Coronary artery (tissue), 2 donors: ENCODE data around the gene RAB3GAP1.
"Not testable (repeated sequence)": the region's sequence is repeated elsewhere in the genome, so short reads cannot be mapped to it uniquely, and the experiment has no call there.

Experiments
- DNase-seq: peaks from one replicate; pipeline ENCODE4 v3.0.0-alpha.2; 2017; ENCODE audit warnings: low spot score
- H3K27ac ChIP-seq, 2 donors: fragments of 200-600 bp; sonication (generic); one replicate each; pipeline ENCODE4 v1.5.1; 2016 to 2019
- H3K4me3 ChIP-seq: fragments of 200-600 bp; sonication (generic); 2 replicates; pipeline ENCODE4 v1.5.1; 2016; ENCODE audit warnings: mild to moderate bottlenecking, moderate library complexity
- CTCF ChIP-seq: fragments of 200-600 bp; sonication (generic); IDR thresholded peaks from one replicate; pipeline ENCODE4 v1.5.1; 2019; ENCODE audit warnings: antibody characterized with exemption

Gene RAB3GAP1

DNA sequence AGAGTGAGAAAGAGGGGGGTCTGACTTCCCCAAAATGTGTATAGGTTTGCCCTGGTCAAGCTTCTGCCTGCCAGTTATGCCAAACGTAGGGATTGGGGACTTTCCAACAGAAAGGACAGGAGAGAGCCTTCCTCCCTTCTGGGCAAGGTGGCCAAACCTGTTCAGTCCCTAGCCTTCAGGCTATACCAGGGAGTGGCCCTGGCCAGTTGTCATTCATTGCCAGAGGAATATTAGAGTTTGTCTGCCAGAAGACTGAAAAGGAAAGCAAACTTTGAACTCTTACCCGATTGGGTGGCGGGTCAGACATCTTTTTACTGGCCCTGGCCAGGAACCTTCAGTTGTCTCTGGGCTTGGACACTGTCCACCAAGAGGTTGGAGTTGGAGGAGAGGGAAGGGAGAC is 22.1 kb downstream of the RAB3GAP1 start:
- TF ChIP-seq CTCF = no peak
- DNase-seq = no peak
- H3K27ac ChIP-seq = no peak overlapping the region
- H3K4me3 ChIP-seq = no peak overlapping the region

DNA sequence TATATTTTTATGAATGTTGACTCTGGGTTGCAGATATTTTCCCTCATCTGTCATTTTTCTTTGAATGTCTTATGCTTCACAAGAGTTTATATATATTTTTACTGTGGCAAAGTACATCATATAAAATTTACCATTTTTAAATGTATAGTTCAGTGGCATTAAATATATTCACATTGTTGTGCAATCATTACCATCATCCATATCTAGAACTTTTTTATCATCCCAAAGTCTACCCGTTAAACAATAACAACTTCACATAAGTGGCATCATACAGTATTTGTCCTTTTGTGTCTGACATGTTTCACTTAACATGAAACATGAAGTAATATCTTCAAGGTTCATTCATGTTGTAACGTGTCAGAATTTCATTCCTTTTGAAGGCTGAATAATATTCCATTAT is 24.5 kb downstream of the RAB3GAP1 start:
- DNase-seq = no peak
- Histone ChIP-seq H3K27ac (no peak overlapping the region), H3K4me3 (no peak overlapping the region)
- no peak for TF ChIP-seq CTCF

DNA sequence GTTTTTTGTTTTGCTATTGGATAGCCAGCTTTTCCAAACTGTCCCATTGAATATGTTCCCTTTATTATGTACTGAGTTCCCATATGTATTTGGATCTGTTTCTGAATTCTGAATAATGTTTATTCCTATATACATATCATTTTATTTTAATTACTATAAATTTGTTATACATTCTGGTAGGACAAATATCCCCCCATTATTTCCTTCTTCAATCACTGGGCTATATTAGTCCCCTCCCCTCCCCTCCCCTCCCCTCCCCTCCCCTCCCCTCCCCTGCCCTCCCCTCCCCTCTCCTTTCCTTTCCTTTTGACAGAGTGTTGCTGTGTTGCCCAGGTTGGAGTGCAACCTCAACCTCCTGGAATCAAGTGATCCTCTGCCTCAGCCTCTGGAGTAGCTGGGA is 26.3 kb downstream of the RAB3GAP1 start:
- DNase-seq = no peak
- no peak overlapping the region for H3K4me3 ChIP-seq
- no peak for TF ChIP-seq CTCF
- no peak overlapping the region for H3K27ac ChIP-seq

DNA sequence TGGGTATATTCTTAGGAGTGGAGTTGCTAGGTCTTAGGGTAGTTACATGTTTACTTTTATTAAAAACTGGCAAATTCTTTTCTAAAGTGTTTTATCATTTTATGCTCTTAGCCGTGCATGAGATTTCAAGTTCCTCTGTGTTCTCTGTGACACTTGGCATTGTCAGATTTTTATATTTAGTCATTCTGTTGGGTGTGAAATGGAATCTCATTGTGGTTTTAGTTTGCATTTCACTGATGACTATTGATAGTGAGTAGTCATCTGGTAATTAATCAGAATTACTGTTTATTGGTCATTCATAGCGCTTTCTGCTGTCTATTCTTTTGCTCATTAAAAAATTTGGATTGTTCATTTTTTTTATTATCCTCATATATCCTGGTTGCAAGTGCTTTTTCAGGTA is 34.1 kb downstream of the RAB3GAP1 start:
- Histone ChIP-seq H3K27ac (no peak overlapping the region), H3K4me3 (no peak overlapping the region)
- no peak for DNase-seq
- no peak for TF ChIP-seq CTCF

DNA sequence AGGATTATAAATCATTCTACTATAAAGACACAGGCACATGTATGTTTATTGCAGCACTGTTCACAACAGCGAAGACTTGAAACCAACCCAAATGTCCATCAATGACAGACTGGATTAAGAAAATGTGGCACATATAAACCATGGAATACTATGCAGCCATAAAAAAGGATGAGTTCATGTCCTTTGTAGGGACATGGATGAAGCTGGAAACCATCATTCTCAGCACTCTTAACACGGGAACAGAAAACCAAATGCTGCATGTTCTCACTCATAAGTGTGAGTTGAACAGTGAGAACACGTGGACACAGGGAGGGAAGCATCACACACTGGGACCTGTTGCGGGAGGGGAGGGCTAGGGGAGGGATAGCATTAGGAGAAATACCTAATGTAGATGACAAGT is 37.5 kb downstream of the RAB3GAP1 start:
- H3K4me3 ChIP-seq, H3K27ac ChIP-seq, DNase-seq: not testable (repeated sequence)

DNA sequence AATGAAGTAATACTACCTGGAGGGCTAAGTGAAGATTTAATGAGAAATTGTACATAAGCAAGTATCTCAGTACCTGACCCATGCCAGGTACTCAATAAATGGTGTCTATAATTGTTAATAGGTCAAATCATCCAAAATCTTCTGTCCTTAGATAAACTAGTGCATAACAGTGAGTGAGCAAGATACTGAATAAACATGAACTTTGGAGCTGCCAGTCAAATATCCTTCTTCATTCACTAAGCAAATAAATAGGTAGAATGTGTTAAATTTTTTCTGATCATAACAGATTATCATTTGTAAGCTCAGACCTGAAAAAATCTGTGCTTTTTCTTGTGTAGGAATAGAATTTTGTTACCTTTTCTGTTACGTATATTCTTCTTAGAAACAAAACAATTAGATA is 39.6 kb downstream of the RAB3GAP1 start:
- no peak for TF ChIP-seq CTCF
- no peak overlapping the region for H3K4me3 ChIP-seq
- DNase-seq = no peak
- H3K27ac ChIP-seq = no peak overlapping the region

DNA sequence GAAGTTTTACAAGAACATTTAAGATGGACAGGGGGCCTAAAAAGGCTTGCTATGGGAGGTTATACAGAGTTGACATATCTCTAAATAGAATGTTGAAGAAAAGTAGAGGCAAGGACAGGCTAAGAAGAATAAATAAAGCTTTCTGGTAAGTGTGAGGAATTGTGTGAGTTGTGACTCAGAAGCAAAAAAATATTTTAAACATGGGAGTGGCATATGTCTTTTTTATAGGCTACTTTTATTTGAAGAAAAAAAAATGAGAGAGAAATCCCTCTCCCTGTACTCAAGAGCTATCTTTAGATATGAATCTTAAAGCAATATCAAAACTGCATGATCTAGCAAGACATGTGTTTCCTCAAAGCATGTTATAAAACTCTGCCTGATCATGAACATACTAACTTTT is 41.1 kb downstream of the RAB3GAP1 start:
- DNase-seq = no peak
- no peak for TF ChIP-seq CTCF
- Histone ChIP-seq H3K27ac (no peak overlapping the region), H3K4me3 (no peak overlapping the region)

- TF ChIP-seq CTCF = no peak
- H3K4me3 ChIP-seq = no peak overlapping the region
- no peak overlapping the region for H3K27ac ChIP-seq
- no peak for DNase-seq
Observed at GRCh38 chr2:135093670-135094330, 41.7 kb downstream of the RAB3GAP1 start.
